ENCODE results near the gene DPYSL3. TPM values are rescaled to one million over a fixed set of nuclear protein-coding genes. Genes with fewer than 3 reads are reported as not detected.

Gene DPYSL3
- polyA plus RNA-seq, 1 of the 3 experiments (the other 2 are of a cell fraction), result 123 TPM

- Histone ChIP-seq H3F3A (replicated peaks; ENCODE audit: insufficient read depth) (peaks cover 26% of the 10 kb centered on the region), H4K20me1 (ENCODE audit: insufficient read depth) (no peaks in the 10 kb centered on the region), H3K27ac (ENCODE audit: low read depth in 2 of 2, low read length in 1 of 2) (peak overlapping the region in 1 of 2 experiments; percentile 42; a peak in 1 of 4 replicates), H3K4me2 (no peak overlapping the region), H2AFZ (ENCODE audit: low read depth) (no peak overlapping the region), H3K79me2 (ENCODE audit: insufficient read depth) (no peaks in the 10 kb centered on the region), H3K36me3 (replicated peaks in 1 of 2; ENCODE audit: control insufficient read depth in 1 of 2, insufficient read depth in 2 of 2, low read length in 1 of 2) (no peaks in the 10 kb centered on the region), H3K27me3 (ENCODE audit: insufficient read depth) (no peaks in the 10 kb centered on the region), H3K4me1 (ENCODE audit: control insufficient read depth in 1 of 2, insufficient read depth in 2 of 2, low read depth in 1 of 2, low read length in 1 of 2) (peaks cover 0 to 18% of the 10 kb centered on the region in 2 experiments; a peak in 3 of 4 replicates), H3K9me3 (no peaks in the 10 kb centered on the region), H3K9ac (no peak overlapping the region), H3K4me3 (ENCODE audit: low read depth in 2 of 2, low read length in 1 of 2) (no peak overlapping the region), H3K9me2 (no peaks in the 10 kb centered on the region)
- ChIA-PET CTCF (interaction anchor here (1.1 to 1.6 kb wide), 2 partner anchors 29 to 85 kb away, joined by 4 read pairs; partner anchors contain the start of gene DPYSL3), POLR2A (no interaction called here)
- TF ChIP-seq FOSL2 (IDR thresholded peaks at IDR 0.05; ENCODE audit: borderline replicate concordance, low read depth), result peak; percentile 89
- TF ChIP-seq RFX5 (IDR thresholded peaks at IDR 0.05; ENCODE audit: low read length), result no peak
- TF ChIP-seq TCF12 (IDR thresholded peaks at IDR 0.05), result peak; percentile 45; the same call in 1 of the 2 replicates
- no peak for TF ChIP-seq NRF1 (IDR thresholded peaks at IDR 0.05; ENCODE audit: low read depth, low read length)
- TF ChIP-seq JUND (IDR thresholded peaks at IDR 0.05), result peak; percentile 68
- no peak for TF ChIP-seq TAF1 (IDR thresholded peaks at IDR 0.05; ENCODE audit: borderline replicate concordance, low read depth, low read length)
- peak; percentile 27; the same call in 1 of the 2 replicates for TF ChIP-seq NFIC (IDR thresholded peaks at IDR 0.05; ENCODE audit: borderline replicate concordance)
- 13% methylated on average over 1 of the region's 1 CpG for WGBS (ENCODE audit: low lambda C conversion rate)
- DNase-seq, result no peak
Measured at GRCh38 chr5:147539053-147539452, 29.2 kb upstream of the DPYSL3 start.

- WGBS (ENCODE audit: low lambda C conversion rate), result 72% methylated on average over 1 of the region's 1 CpG
- no peaks in the 10 kb centered on the region for H4K20me1 ChIP-seq (ENCODE audit: insufficient read depth)
- TF ChIP-seq TEAD4 (IDR thresholded peaks at IDR 0.05; ENCODE audit: borderline replicate concordance, insufficient read depth), result no peak
- no peak overlapping the region for H3K9ac ChIP-seq
- H3K4me2 ChIP-seq, result no peak overlapping the region
- peak overlapping the region in 1 of 2 experiments; percentile 42; a peak in 1 of 4 replicates for H3K27ac ChIP-seq (ENCODE audit: low read depth in 2 of 2, low read length in 1 of 2)
- no peaks in the 10 kb centered on the region for H3K27me3 ChIP-seq (ENCODE audit: insufficient read depth)
- H2AFZ ChIP-seq (ENCODE audit: low read depth), result peak overlapping the region; percentile 32; the same call in 1 of the 2 replicates
- no peak overlapping the region for H3K4me3 ChIP-seq (ENCODE audit: low read depth in 2 of 2, low read length in 1 of 2)
- H3K4me1 ChIP-seq (ENCODE audit: control insufficient read depth in 1 of 2, insufficient read depth in 2 of 2, low read depth in 1 of 2, low read length in 1 of 2), result peaks cover 0 to 18% of the 10 kb centered on the region in 2 experiments; a peak in 3 of 4 replicates
- ChIA-PET CTCF (interaction anchor here (0.7 to 1.6 kb wide), 4 partner anchors 20 to 169 kb away, joined by 3 to 4 read pairs (median 3); partner anchors contain the start of gene DPYSL3), POLR2A (no interaction called here)
- no peaks in the 10 kb centered on the region for H3K36me3 ChIP-seq (replicated peaks in 1 of 2; ENCODE audit: control insufficient read depth in 1 of 2, insufficient read depth in 2 of 2, low read length in 1 of 2)
- peaks cover 30% of the 10 kb centered on the region for H3F3A ChIP-seq (replicated peaks; ENCODE audit: insufficient read depth)
- DNase-seq, result no peak
- H3K79me2 ChIP-seq (ENCODE audit: insufficient read depth), result no peaks in the 10 kb centered on the region
- no peaks in the 10 kb centered on the region for H3K9me3 ChIP-seq
- H3K9me2 ChIP-seq, result no peaks in the 10 kb centered on the region
Measured at GRCh38 chr5:147538236-147538635, 28.4 kb upstream of the DPYSL3 start.

- H3K4me3 ChIP-seq (ENCODE audit: low read depth in 2 of 2, low read length in 1 of 2), result no peak overlapping the region; a peak in 1 of 4 replicates
- no peaks in the 10 kb centered on the region for H4K20me1 ChIP-seq (ENCODE audit: insufficient read depth)
- ChIA-PET POLR2A (no interaction called here), CTCF (no interaction called here)
- peak overlapping the region; percentile 62 for H3K4me2 ChIP-seq
- H3K27me3 ChIP-seq (ENCODE audit: insufficient read depth), result no peaks in the 10 kb centered on the region
- H3K9me3 ChIP-seq, result no peaks in the 10 kb centered on the region
- H3K4me1 ChIP-seq (ENCODE audit: control insufficient read depth in 1 of 2, insufficient read depth in 2 of 2, low read depth in 1 of 2, low read length in 1 of 2), result peaks cover 0 to 28% of the 10 kb centered on the region in 2 experiments
- peaks cover 55% of the 10 kb centered on the region for H3F3A ChIP-seq (replicated peaks; ENCODE audit: insufficient read depth)
- peak overlapping the region; percentile 16; the same call in 1 of the 2 replicates for H2AFZ ChIP-seq (ENCODE audit: low read depth)
- H3K9me2 ChIP-seq, result no peaks in the 10 kb centered on the region
- no peaks in the 10 kb centered on the region for H3K79me2 ChIP-seq (ENCODE audit: insufficient read depth)
- peak overlapping the region; percentile 89 to 92 for H3K27ac ChIP-seq (ENCODE audit: low read depth in 2 of 2, low read length in 1 of 2)
- DNase-seq, result no peak
- H3K9ac ChIP-seq, result 0 out of 2 replicates have a peak overlapping the region, but pooled peaks have one; percentile 26
- WGBS (ENCODE audit: low lambda C conversion rate), result 45% methylated on average over 3 of the region's 3 CpGs
- H3K36me3 ChIP-seq (replicated peaks in 1 of 2; ENCODE audit: control insufficient read depth in 1 of 2, insufficient read depth in 2 of 2, low read length in 1 of 2), result no peaks in the 10 kb centered on the region
- TF ChIP-seq RFX5 (IDR thresholded peaks at IDR 0.05; ENCODE audit: low read length) (no peak), CTCF (IDR thresholded peaks at IDR 0.05) (no peak), FOSL2 (IDR thresholded peaks at IDR 0.05; ENCODE audit: borderline replicate concordance, low read depth) (peak; percentile 33; the same call in 1 of the 2 replicates), POLR2AphosphoS5 (IDR thresholded peaks at IDR 0.05; ENCODE audit: low read depth, low read length) (peak; percentile 63; the same call in 1 of the 2 replicates), JUND (IDR thresholded peaks at IDR 0.05) (peak; percentile 63), CHD2 (IDR thresholded peaks at IDR 0.05; ENCODE audit: low read length, partially characterized antibody) (no peak), IRF3 (IDR thresholded peaks at IDR 0.05; ENCODE audit: low read depth, low read length) (no peak), TEAD4 (IDR thresholded peaks at IDR 0.05; ENCODE audit: borderline replicate concordance, insufficient read depth) (peak; percentile 41; the same call in 1 of the 2 replicates), USF2 (IDR thresholded peaks at IDR 0.05; ENCODE audit: borderline replicate concordance, low read depth, low read length) (no peak), EZH2phosphoT487 (IDR thresholded peaks at IDR 0.05; ENCODE audit: borderline replicate concordance, low read depth) (no peak), RXRA (IDR thresholded peaks at IDR 0.05; ENCODE audit: borderline replicate concordance, low read depth) (0 out of 2 replicates have a peak, but pooled peaks have one; percentile 22)
Measured at GRCh38 chr5:147534172-147534951, 24.5 kb upstream of the DPYSL3 start.

All from SK-N-SH (cell line).